OCI-LY1 (cell line): ENCODE data around the gene NACC2.

Experiments
- CTCF ChIP-seq: fragments of 200-600 bp; sonication (generic), shearing (Covaris generic); IDR thresholded peaks from 2 replicates; pipeline ENCODE4 v1.5.1; 2017; ENCODE audit warnings: mild to moderate bottlenecking, antibody characterized with exemption, low read length, moderate library complexity, mixed read lengths
- EZH2 ChIP-seq: fragments of 200-600 bp; sonication (generic), shearing (Covaris generic); IDR thresholded peaks from 2 replicates; pipeline ENCODE4 v1.8.0; 2017; ENCODE audit warnings: borderline replicate concordance, mixed run types, mild to moderate bottlenecking, antibody characterized with exemption, low read length, moderate library complexity, mixed read lengths

- no peak for TF ChIP-seq CTCF
- no peak for TF ChIP-seq EZH2
Observed at GRCh38 chr9:136100700-136101614, 5.9 kb upstream of the NACC2 start.
